Measurements from ENCODE around the gene ACADS.

ACADS gene

DNA sequence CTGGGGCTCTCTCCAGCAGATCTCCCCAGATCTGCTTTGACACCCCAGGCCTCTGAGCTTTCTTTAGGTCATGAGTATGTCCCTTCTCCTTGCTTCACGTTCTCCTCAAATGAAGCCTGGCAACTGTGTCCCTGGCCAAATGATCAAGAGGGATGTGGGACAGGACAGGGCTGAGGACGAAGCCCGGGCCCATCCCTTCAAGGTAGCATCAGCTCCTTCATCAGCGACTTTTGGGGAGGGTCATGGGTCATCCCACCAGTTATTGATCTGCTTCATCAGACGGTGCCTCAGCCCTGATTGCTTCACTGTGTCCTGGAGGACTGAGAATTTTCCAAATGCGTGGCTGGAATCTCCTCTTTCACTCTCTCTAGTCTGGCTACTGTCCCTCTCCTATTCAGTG, 32.3 kb downstream of the ACADS start:
- no peak for DNase-seq (ENCODE audit: low read depth)

DNA sequence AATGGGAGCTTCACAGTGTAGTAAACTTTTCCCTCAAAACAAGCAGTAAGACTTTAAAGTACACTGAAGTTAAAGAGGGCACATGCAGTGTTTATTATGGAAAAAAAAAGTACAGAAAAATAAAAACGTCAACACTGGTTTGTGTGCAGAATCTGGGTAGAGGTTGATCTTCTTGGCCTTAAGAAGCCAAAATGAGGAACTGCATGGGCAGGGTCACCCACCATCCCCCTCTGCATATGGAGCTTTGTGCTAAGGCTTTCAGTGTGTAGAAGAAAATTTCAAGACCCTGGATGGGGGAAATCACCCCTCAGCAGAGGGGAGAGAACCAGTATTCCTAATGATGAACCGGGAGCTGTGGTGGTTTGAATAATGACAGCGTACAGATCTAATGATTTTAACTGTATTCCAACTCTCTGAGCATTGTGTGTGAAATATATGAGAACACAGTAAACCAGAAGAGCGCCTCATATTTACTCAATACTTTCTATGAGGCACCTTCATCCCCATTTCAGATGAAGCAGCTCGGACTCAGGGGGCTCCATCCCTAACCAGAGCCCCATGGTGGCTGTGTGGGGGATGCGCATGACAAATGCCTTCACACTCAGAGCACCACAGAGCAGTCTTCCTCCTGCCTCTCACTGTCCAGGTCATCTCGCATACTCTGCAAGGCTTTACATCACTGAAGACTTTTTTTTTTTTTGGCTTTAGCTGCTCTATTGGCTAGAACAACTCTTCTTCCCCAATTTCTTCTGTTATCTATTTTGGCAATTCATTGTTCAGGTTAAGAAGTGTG, 33.4 kb downstream of the ACADS start:
- no peak for DNase-seq (ENCODE audit: low read depth)

DNA sequence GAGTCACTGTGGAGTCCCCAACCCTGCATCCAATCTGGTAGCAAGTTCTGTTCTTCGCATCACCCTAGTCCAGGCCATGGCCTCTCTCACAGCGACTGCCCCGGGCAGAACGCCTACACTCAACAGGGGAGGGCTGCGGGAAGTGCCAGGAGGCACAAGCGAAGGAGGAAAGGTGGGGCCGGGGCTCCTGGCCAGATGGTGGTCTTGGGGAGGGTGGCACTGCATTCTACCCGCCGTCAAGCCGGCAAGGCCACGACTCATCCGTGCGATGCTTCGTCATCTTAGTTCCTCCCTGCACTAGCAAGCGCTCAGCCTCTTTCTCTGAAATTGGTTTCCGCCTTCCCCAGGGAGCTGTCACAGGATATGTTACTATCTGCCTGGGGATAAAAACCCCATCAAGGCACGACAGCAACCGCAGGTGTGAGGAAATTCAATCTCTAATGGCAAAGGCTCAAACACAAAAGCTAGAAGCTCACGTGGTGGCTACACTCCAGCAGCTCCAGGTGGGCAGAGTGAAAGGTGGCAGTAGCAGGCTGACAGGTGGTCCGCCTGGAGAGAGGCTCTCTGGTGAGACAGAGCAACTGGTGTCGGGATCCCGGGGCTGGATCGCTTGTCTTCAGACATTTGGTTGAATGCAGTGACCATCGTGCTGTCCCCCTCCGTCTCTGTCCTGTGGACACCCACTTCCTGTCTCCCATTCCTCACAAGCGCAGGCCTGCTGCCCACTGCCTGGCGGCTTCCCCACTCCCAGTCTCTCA, 34.1 kb downstream of the ACADS start:
- DNase-seq (ENCODE audit: low read depth): no peak

DNA sequence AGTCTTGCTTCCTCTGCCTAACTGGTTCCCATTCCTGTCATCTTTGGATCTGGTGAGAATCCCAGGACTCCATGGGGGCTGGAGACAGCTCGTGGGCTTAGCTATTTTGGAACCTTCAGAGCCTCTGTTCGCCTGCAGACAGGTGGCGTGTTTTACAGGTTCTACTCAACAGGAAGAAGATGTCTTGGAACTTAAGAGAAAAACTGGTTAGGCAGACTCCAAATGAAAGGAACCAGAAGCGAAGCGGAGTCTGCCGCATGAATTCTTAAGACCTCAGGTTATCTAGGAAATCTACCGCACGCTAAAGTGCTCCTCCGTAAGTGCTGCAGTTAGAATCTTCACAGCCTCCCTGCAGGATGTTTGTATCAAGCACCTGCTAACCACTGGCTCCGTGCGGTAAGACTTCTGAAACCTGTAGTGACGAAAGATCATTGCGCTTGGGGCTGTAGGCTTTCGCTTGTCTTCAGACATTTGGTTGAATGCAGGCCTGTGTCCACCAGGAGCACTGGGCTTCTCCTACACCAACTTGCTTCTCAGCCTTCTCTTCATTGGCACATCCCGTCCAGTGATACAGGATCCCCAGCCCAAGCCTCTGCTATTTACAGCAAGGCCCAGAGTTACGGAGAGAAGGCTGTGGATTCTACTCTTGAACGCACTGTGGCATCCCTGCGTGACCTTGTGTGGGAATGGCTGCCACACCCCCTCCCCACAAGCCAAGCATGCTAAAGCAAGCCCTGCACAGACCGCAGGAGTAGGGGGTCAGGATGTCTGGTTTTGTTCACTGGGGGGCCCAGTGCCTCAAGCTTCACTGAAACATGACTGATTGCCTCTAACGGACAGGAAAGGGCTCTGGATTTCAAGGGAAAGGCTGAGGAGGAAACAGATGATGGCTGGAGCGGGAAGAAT, 35.0 kb downstream of the ACADS start:
- no peak for DNase-seq (ENCODE audit: low read depth)

DNA sequence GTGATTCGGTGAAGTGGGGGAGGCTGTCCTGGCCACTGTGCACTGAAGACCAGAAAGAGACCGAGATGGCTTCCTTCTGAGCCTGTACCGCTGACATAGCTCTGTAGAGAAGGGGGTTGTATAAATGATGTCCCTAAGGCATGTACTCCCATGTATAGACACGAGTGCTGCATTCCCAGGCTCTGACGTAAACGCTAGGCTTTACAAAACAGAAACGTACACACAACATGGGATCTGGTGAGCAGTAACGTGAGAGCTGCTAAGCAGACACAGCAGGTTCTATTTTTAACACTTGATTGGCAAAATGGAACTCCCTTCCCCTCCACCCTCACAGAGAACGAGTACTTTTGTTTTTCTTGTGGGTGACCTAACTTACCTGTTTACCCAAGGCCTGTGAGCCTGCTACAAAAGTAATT, 35.9 kb downstream of the ACADS start:
- no peak for DNase-seq (ENCODE audit: low read depth)

DNA sequence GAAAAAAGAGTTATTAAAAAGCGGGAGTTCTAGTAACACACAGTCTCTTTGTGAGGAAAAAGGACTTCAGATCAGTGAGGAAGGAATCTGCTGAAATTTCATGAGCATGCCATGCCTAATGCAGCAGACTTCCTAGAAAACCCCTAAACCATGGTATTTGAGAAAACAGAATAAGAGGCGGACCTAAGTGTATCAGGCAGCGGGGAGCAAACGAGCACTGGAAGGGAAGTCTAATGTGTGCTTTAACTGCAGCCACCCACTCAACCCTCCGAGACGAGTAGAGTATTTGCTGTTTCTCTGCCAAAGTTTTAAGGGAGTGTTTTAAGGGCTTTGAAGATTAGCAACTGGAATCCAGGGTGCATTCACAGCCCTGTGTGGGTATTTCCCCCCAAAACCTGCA, 36.5 kb downstream of the ACADS start:
- DNase-seq (ENCODE audit: low read depth): no peak

DNA sequence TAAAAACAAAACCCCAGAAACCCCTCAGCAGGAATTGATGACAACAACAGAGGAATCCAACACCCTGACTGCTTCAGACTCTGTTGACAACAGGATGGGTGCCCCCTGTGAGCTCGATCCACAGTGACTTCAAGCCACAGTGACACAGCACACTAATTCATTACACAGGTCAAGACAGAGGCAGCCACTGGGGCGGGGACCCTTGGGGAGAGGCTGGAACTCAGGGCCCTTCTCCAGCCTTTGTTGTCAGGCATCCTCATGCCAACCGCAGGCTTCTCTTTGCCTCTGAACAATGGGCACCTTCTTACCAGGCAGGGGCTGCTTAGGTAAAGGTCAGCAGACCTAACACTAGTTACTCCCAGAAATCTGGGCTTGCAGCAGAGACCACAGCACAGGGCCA, 37.6 kb downstream of the ACADS start:
- no peak for DNase-seq (ENCODE audit: low read depth)

DNA sequence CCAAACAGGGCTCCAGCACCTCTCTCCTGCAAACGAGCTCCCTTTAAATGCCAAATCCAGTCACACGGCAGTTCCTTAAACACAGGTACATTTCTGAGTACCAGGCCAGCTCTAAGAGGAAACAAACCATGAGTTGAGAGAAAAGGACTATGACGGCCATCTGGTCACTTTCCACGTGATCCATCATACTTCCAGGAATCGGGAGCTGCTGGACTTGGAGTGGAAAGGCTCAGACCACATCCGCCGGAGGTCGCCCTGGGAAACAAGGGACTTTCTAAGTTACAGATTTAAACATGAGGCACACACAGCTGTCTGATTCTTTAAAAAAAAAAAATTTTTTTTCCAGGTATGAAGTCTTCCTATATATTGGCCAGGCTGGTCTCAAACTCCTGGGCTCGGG, 39.2 kb downstream of the ACADS start:
- no peak for DNase-seq (ENCODE audit: low read depth)

DNA sequence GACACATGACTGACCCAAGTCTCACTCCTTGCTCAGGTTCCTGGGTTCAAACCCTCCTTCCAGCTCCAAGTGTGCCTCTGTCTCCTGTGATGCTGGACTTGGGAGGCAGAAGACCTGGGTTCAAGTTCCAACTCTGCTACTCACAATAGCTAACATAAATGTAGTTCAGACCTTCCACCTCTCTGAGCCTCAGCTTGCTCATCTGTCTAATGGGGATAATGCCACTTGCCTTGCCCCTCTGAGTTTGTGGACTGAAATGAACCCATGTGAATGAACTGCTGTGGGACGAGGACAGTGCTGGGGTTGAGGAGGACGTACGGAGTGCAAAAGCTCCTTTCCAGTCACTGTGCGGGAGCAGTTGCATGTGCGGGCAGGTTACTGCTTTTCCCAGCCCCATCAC, 40.9 kb downstream of the ACADS start:
- no peak for DNase-seq (ENCODE audit: low read depth)

DNA sequence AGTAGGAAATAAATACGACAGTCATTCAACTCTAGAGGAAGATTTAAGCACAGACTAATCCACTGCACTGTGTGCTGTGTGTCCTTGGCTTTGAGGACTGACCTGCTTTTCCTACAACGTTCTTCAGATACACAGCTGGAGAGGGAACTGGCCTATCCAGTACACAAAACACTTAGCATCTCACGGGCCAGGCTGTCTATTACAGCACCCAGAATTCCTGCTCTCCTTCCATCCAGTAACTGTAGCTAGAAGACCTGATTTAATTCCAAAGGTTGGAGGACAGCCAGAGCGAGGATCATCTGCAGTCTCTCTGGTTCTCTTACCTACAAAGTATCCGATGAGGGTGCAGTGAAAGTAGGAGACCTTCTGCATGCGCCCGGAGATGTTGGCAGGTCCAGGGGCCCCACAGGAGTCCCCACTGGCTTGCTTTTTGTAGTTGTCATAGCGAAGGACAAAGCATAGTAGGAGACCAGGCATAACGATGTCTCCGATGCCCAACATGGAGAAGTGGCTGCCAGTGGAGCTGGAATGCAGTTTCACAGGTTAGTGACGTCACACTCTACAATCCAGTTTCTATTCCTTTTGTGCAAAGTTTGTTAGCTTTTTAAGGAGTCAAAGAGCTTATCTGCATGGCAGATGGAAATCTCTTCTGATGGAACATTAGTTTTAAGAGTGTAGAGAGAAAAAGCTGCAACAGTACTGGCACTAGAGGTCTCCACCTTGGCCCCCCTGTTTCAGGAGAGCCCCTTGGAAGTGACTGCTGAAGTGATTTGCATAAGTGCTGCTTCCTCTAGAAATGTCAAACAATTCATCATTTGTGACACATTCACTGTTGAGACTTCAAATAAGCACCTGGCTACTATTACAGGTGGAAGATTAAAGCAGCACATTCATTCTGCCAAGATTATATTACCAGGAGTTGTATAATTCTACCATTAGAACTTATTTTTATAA, 41.7 kb downstream of the ACADS start:
- DNase-seq (ENCODE audit: low read depth): no peak

DNA sequence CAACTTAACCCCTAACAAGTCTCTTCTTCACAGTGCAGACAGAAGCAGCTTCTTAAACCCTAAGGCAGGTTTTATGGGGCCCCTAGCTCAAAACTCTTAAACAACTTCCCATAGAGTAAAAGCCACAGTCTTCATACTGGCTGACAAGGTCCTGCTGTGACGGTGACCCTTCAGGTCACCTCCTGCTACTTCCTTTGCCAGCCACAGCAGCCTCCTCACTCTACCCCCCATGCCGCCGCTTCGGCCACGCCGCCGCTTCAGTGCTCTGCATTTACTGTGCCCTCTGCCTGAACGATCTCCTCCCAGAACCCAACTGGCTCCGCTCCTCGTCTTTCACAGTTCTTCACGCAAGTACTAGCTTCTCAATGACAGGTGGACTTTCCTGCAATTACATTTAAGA, 45.5 kb downstream of the ACADS start:
- DNase-seq (ENCODE audit: low read depth): no peak

DNA sequence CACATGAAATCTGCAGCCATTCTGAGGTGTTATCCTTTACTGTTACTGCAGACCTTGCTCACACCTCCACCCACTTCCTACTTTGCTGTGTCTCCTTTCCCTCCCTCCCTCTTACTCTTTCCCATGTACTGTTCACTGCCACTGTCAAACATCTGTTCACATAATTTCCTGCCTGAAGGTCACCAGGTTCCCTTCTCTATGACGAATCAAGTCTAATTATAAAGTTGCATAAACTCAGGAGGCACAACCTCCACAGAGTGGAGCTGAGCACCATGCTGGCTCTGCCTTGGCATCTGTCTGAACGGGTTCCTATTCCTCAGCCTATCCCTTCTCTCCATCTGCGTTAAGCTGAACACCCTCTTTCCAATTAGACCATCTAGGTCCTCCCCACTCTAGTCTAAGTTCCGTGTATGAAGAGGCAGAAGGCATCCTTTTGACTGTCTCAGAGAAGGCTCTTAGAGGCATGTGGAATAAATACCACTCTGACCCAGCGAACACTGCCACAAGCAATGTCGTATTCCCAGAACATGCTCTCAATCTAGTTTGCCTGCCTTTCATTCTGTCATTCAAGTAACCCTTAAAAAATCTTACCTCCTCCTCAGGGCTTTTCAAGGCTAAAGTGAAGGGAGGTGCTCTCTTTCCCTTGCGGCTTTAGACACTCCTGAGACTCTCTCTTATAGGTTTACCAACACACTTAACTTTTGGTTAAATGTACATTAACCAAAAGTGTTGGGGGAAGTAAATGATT, 48.7 kb downstream of the ACADS start:
- no peak for DNase-seq (ENCODE audit: low read depth)

DNA sequence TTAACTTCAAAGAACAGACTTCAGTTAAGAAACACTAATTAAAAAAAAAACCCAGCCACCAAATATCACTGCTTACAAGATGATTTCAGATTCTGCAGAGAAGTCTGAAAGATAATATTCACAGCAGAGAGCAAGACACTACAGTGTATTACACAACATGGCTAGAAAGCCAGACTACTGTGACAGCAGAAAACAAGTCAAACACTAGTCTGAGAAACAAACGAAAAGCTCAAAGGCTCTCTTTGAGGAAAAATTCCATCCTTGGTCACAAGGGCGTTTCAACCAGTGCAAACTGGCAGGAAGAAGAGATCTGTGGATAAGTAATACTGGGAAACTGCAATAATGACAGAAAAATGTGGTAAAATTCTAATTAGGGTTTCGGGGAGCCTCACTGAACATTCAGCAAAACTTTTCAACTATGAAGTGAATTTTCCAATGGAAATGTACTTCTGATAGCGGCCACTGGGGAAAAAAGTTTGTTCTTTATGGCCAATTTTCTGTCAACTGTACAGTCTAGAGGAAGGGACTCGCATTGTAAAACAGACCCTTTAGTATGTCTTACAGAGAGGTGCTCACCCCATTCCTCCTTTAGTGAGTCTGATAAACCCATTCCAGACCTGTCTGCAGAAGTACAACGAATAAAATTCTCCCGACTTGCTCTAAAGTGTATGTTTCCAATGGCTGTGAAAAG, 50.4 kb downstream of the ACADS start:
- DNase-seq (ENCODE audit: low read depth): no peak

DNA sequence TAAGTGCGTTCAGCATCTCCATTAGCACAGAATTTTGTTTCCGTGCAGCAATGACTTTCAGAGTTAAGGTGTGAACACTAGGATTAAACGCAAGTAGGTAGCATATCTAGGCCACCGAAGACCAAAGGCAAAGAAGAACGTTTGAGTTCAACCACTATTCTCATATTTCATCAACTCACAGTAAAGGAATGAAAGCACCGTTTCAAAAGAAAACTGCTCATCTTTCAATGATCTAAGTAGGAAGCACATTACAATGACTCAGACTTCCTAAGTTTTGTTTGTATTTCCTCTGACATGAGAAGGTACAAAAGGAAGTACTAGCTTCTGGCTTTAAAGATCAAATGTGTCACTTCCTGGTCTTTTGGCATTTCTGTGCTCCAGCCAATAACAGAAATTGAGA, 57.6 kb downstream of the ACADS start:
- no peak for DNase-seq (ENCODE audit: low read depth)

DNA sequence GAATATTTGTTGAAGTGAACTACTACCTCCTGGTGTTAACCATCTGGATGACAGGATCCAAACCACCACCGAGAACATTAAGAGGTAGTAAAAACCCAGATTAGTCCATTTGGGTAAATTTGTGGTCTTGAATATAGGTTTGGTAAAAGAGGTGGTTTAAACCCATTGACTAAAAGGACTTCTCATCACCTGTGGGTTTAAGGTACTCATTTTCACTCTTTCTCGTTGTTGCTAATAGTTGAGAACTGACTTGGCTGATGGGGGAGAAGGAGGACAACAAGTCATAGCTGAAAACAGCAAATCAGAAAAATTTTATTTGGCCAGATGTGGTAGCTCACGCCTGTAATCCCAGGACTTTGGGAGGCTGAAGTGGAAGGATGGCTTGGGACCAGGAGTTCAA, 59.2 kb downstream of the ACADS start:
- DNase-seq (ENCODE audit: low read depth): no peak

DNA sequence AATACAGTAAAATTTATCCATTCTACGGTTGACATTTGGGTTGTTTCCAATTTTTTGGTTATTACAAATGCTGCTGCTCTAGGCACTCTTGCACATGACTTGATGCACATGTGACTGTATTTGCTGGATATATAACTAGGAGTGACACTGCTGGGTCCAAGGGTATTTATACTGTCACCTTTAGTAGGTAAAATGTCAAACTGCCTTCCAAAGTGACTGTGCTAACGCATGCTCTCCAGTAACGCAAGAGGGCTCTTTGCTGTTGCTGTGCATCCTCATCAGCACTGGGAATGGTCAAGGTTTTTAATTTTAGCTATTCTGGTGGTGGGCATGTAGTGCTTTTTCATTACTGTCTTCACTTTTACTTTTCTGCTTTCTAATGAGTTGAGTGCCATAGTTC, 62.3 kb downstream of the ACADS start:
- DNase-seq (ENCODE audit: low read depth): no peak
